Measurements from ENCODE around the gene LHX2.
"Not testable (repeated sequence)": the region's sequence is repeated elsewhere in the genome, so short reads cannot be mapped to it uniquely, and the experiment has no call there.

LHX2 gene

GRCh38 chr9:124011460-124012301, at the start of gene LHX2:
TSS of gene LHX2 (plus strand) at chr9:124011768. CDS start at chr9:124012349, 581 bp downstream.
- no peak for DNase-seq

- no peak for DNase-seq
Measured at GRCh38 chr9:123964761-123965160, 46.8 kb upstream of the LHX2 start.

- no peak for DNase-seq
Measured at GRCh38 chr9:123965801-123966686, 45.5 kb upstream of the LHX2 start.

- DNase-seq: no peak
Measured at GRCh38 chr9:123967323-123967722, 44.2 kb upstream of the LHX2 start.

GRCh38 chr9:123972618-123973017, 39.0 kb upstream of the LHX2 start:
- DNase-seq: no peak

- no peak for DNase-seq
Measured at GRCh38 chr9:123973590-123974223, 37.9 kb upstream of the LHX2 start.

- no peak for DNase-seq
Measured at GRCh38 chr9:123974471-123974870, 37.1 kb upstream of the LHX2 start.

- no peak for DNase-seq
Measured at GRCh38 chr9:123975871-123976270, 35.7 kb upstream of the LHX2 start.

- DNase-seq: not testable (repeated sequence)
Measured at GRCh38 chr9:123976579-123976978, 35.0 kb upstream of the LHX2 start.

- no peak for DNase-seq
Measured at GRCh38 chr9:123978981-123979380, 32.6 kb upstream of the LHX2 start.

GRCh38 chr9:123982535-123982934, 29.0 kb upstream of the LHX2 start:
- no peak for DNase-seq

- DNase-seq: no peak
Measured at GRCh38 chr9:123983047-123983446, 28.5 kb upstream of the LHX2 start.

- no peak for DNase-seq
Measured at GRCh38 chr9:123984802-123985201, 26.8 kb upstream of the LHX2 start.

GRCh38 chr9:123985869-123986268, 25.7 kb upstream of the LHX2 start:
- DNase-seq: no peak

- DNase-seq: no peak
Measured at GRCh38 chr9:123990427-123990826, 21.1 kb upstream of the LHX2 start.

- DNase-seq: not testable (repeated sequence)
Measured at GRCh38 chr9:123992679-123993078, 18.9 kb upstream of the LHX2 start.

GRCh38 chr9:123996731-123997421, 14.7 kb upstream of the LHX2 start:
- peak; percentile 41 for DNase-seq

- peak; percentile 51 for DNase-seq
Measured at GRCh38 chr9:123997665-123998277, 13.8 kb upstream of the LHX2 start.

- no peak for DNase-seq
Measured at GRCh38 chr9:123998278-123998925, 13.2 kb upstream of the LHX2 start.

GRCh38 chr9:123998970-123999621, 12.5 kb upstream of the LHX2 start:
- no peak for DNase-seq

- no peak for DNase-seq
Measured at GRCh38 chr9:123999661-124000060, 11.9 kb upstream of the LHX2 start.

Measured in CD4-positive, alpha-beta T cell treated with Interleukin-15 for 1 hour (primary cell).